Hematopoietic multipotent progenitor cell (in vitro differentiated cells): ENCODE results near the gene TRAP1. TPM values are rescaled to one million over a fixed set of nuclear protein-coding genes. Genes with fewer than 3 reads are reported as not detected.

Experiments
- DNase-seq, 3 donors: peaks; one replicate each; pipeline ENCODE4 v3.0.0-alpha.2; 2011 to 2015; ENCODE audit warnings: low read depth in 2 of 3, low spot score in 2 of 3
- total RNA-seq: library from RNA; depleted of rRNA; stranded (reverse); fragments of >200 nt; gene quantifications from one replicate; pipeline ENCODE4 v1.2.3, GENCODE V29; 2012

Gene TRAP1
- total RNA-seq, 1 donor = 77.6 TPM

- DNase-seq = no peak
Measured at GRCh38 chr16:3652373-3653195, 64.7 kb downstream of the TRAP1 start.

DNA sequence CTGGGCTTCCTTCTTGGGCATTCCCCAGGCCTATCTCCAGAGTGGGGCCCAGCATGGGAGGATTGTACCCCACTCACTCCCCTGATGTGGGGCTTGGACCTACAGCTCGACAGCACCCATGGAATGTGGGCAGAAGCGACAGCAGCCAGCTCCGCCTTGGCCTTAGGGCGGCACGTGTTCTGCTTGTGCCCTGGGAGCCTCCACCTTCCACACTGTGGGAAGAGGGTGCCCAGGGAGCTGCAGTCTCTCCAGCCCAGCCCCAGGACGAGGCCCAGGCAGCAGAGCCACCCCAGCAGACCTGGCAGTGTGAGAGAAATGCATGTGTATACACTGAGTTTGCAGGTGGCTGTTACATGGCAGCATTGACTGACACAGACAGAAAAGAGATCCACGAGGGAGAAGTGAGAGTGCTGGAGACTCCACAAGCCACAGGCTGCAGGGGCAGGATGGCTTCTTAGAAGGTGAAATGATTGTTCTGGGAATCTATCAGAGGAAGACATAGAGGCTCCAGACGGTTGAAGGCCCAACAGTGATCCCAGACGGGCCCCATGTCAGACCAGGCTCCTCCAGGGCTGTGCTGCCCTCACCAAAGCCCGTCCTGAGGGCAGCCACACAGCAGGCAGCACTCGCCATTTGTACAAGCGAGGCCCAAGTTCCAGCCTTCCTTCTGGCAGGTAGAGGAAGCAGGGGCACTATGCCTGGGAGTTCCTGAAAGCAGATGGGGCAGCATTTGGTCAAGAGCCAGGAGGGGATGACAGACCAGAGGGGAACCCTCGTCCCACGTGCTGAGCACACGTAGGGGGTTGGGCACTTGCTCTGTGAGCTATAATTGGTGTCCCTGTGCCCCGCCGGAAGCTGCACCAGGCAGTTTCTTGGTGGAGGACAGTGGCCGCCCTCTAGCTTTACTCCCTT, 65.6 kb downstream of the TRAP1 start:
- no peak for DNase-seq

DNA sequence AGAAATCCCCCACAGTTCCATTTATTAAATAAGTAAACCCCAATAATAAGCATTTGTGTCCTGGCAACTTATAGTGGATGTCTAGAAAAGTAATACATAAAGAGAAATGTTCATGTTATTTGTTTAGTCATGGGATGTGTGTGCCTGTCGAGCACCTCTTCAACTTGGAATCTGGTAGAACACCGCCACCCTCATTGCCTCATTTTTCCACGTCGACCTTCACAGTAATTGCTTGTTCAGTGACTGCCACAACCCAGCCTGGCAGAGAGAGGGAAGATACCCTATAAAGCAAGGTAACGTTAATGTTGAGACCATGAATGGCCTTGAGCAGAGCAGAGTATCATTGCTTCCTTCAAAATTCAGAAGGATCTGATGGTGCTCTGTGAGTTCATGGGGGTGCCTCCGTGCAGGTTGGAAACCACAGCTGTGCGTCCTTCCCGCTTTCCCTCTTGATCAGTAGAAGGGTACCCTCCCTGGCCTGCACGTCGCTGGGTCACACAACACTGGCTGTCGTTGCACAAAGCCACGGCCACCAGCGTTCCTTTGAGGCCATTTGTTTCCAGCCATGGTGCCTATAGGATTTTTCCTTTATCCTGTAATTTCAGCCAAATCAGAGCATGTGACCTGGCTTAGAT, 66.6 kb downstream of the TRAP1 start:
- DNase-seq = no peak

GRCh38 chr16:3646348-3646920, 70.9 kb downstream of the TRAP1 start:
- DNase-seq = no peak

- DNase-seq = no peak
Measured at GRCh38 chr16:3645504-3646347, 71.6 kb downstream of the TRAP1 start.

GRCh38 chr16:3645108-3645503, 72.2 kb downstream of the TRAP1 start:
- no peak for DNase-seq

GRCh38 chr16:3643095-3643730, 74.1 kb downstream of the TRAP1 start:
- no peak for DNase-seq

- no peak for DNase-seq
Measured at GRCh38 chr16:3642397-3643094, 74.8 kb downstream of the TRAP1 start.

DNA sequence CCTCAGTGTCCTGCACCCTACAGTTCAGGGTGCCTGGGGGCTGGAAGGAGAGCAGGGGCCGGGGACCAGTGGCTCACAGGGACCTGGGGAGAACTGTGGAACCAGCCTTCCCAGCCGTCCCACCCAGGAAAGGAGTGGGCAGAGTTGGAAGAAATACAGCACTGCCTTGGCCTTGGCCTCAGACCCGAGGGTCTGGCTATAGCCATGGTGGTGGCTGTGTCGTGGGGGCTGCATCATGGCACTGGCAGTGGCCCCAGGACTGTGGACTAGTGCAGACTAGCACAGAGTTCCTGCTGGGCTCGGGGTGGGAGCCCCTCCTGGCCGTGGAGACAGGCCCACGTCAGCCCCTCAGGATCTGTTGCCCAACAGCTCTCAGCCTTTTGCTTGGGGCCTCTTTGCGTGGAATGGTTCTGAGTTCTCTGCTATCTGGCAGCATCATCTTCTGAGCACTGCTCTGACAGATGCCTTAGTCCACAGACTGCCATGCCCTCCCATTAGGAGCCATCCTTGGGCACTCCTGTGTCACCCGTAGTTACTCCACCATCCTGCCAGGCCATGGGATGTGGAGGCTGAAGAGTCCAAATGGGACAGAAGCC, 75.4 kb downstream of the TRAP1 start:
- no peak for DNase-seq

DNA sequence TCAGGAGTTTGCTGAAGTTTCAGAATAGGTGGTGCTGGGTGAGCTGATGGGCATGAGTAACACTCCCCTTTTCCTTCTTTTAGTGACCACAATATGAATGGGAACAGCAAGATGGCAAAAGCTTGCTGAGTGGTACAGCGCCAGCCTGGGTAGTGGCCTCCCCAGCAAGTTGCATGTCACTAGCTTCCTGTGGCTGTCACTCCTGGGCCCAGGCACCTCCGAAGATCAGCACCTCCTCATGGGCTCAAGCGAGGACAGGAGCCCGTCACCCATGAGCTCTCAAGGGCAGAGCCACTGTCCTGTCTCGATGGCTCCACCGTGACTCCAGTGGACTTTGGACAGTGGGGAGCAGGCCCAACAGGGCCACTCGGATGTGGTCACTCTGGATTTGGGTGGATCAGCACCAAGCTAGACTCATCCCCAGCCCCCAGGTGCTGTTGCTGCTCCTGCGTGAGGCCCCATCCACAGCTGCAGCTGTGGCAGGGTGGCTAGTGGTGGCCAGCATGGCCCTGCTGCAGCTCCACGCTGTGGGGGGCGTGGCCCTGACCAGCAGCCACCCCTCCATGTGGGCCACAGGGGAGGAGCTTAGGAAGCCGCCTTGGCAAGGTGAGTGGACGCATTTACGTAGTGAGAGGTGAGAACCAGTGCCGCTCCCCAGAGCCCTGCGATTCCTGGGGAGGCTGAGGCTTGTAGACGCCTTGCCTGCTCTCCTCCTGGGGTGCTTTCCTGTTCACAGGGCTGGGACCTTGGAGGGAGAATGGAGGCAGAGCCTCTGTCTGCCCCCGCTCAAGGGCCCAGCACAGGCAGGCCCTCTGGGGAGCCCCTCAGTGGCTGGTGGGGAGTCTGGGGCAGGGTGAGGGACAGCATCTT, 76.5 kb downstream of the TRAP1 start:
- DNase-seq = no peak

GRCh38 chr16:3640207-3640606, 77.1 kb downstream of the TRAP1 start:
- DNase-seq = no peak

- DNase-seq = no peak
Measured at GRCh38 chr16:3638916-3639644, 78.2 kb downstream of the TRAP1 start.

- peak in 2 of 3 donors; percentile 24 to 61 for DNase-seq
Measured at GRCh38 chr16:3637371-3637923, 79.9 kb downstream of the TRAP1 start.

- DNase-seq = peak in 2 of 3 donors; percentile 26 to 51
Measured at GRCh38 chr16:3625911-3626732, 91.2 kb downstream of the TRAP1 start.

- DNase-seq = no peak
Measured at GRCh38 chr16:3625331-3625730, 92.0 kb downstream of the TRAP1 start.

GRCh38 chr16:3623642-3624041, 93.7 kb downstream of the TRAP1 start:
- no peak for DNase-seq
